ENCODE measurements around the gene CORO6.
"Not testable (repeated sequence)": the region's sequence is repeated elsewhere in the genome, so short reads cannot be mapped to it uniquely, and the experiment has no call there.

Gene CORO6

DNA sequence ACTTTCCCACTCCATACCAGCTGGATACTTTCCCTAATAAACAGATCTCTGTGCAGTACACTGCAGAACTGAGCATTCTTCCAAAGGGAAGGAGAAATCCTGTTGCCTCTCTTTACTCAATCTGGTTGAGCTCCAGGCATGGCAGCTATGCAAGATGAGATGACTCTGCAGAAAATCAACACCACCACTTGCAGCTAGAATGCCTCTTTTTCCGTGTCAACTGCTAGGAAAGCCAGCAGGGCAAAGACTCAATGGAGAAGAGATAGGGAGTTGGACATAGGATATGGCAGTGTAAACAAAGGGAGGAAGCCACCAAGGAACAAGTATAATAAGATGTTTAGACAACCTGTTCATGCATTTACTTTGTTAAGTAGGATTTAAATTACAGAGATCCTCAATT is 40.4 kb upstream of the CORO6 start:
- TF ChIP-seq, protein P1, sequence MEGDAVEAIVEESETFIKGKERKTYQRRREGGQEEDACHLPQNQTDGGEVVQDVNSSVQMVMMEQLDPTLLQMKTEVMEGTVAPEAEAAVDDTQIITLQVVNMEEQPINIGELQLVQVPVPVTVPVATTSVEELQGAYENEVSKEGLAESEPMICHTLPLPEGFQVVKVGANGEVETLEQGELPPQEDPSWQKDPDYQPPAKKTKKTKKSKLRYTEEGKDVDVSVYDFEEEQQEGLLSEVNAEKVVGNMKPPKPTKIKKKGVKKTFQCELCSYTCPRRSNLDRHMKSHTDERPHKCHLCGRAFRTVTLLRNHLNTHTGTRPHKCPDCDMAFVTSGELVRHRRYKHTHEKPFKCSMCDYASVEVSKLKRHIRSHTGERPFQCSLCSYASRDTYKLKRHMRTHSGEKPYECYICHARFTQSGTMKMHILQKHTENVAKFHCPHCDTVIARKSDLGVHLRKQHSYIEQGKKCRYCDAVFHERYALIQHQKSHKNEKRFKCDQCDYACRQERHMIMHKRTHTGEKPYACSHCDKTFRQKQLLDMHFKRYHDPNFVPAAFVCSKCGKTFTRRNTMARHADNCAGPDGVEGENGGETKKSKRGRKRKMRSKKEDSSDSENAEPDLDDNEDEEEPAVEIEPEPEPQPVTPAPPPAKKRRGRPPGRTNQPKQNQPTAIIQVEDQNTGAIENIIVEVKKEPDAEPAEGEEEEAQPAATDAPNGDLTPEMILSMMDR (conservative IDR thresholded peaks at IDR 0.05; ENCODE audit: low read depth, low read length): no peak
- DNase-seq (ENCODE audit: low read depth): peak; percentile 57
- H3K4me3 ChIP-seq (ENCODE audit: low read depth, low read length): no peak overlapping the region

DNA sequence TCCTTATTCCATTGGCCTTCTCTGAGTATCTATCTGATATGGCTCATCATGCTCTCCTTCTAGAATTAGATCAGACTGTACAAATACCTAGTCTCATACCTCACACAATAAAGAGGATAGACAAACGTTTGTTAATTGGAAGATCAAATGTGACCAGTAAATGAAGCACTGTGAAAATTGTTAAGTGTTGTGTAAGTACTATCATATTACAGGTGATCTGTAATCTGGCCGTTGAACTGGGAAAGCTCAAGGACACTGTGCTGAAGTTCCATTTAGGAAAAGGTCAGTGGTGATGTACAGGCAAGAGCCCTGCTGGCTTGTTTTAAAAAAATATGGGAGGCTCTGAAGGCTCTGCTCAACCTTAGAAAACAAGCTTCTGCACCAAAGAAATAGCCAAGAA is 38.5 kb upstream of the CORO6 start:
- no peak for DNase-seq (ENCODE audit: low read depth)
- H3K4me3 ChIP-seq (ENCODE audit: low read depth, low read length): no peak overlapping the region
- TF ChIP-seq, protein P1 (conservative IDR thresholded peaks at IDR 0.05; ENCODE audit: low read depth, low read length): no peak

DNA sequence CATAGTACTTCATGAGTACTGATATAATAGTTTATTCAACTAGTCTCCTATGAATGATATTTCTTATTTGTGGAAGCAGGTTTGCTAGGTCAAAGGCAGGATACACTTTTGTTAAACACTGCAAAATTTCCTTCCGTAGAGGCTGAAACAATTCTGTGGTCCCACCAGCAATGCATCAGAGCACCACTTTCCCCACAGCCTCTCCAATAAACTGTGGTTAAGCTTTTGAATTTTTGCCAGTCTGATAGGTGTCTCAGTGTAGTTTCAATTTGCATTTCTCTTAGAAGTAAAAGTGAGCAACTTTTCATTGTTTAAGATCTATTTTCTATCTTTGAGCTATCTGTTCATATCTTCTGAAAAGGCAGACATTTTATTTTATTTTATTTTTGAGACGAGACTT is 36.4 kb upstream of the CORO6 start:
- TF ChIP-seq, protein P1 (conservative IDR thresholded peaks at IDR 0.05; ENCODE audit: low read depth, low read length): no peak
- H3K4me3 ChIP-seq (ENCODE audit: low read depth, low read length): no peak overlapping the region
- no peak for DNase-seq (ENCODE audit: low read depth)

DNA sequence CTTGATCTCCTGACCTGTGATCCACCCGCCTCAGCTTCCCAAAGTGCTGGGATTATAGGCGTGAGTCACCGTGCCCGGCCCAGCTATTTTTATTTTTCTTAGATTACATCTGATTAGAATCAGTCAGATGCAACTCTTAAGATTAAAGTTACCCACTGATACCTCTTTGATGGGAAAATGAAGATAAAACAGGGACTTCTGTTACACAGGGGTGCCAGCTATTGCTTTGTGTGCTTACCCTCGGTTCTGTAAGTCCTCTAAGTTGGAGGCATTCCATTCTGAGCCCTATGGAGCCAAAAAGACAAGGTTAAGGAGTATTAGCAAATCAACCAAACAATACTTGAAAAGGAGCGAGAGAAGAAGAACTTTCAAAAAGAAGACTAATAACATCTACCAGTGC is 32.6 kb upstream of the CORO6 start:
- no peak overlapping the region for H3K4me3 ChIP-seq (ENCODE audit: low read depth, low read length)
- TF ChIP-seq, protein P1 (conservative IDR thresholded peaks at IDR 0.05; ENCODE audit: low read depth, low read length): no peak
- no peak for DNase-seq (ENCODE audit: low read depth)

DNA sequence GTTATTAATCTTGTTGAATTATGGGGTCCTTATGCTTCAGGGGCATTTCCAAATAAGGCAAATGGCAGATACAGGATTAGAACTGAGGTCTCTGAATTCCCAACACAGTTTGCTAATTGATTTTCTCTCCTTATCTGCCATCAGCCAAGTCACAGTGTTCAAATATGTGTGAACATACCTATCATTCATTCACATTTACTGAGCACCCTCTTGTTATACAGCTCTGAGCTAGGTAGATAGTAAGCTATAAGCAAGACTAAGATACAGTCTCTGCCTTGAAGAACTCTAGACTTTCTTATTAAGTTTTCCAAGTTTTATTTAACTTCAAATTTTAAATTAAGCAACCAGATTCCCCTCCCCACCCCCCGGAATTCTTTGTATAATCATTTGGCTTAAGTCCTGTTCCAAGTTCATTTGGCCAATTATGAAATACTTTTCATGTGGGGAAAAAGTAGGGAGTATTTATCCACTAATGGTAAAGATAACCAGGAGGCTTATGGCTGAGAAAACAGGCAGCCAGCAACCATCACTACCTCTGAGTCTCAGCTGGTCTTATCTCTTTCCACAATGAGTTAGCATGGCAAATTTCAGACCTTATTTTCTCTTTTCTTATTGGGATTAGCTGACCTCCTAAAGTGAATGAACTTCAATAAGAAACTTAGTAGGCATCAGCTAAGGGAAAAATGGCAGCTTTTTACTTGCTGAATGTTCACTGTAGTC is 31.4 kb upstream of the CORO6 start:
- DNase-seq (ENCODE audit: low read depth): no peak
- no peak overlapping the region for H3K4me3 ChIP-seq (ENCODE audit: low read depth, low read length)
- TF ChIP-seq, protein P1 (conservative IDR thresholded peaks at IDR 0.05; ENCODE audit: low read depth, low read length): no peak

DNA sequence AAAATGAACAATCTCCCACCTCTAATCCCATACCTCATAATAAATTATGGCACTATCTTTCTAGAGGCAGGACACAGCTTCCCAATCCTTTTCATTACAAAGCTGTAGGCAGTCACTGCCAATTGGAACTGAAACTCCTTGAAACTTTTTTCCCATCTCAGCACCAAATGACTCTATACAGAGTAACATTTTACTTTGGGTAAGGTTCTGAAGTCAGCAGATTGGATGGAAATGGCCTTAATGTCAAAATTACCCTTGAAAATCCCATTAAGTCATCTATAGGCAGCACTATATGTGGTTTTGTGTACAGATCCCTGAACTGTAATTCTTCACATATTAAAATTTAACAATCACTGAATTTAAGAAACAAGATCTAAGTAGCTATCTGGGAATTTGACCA is 30.3 kb upstream of the CORO6 start:
- TF ChIP-seq, protein P1 (conservative IDR thresholded peaks at IDR 0.05; ENCODE audit: low read depth, low read length): no peak
- no peak for DNase-seq (ENCODE audit: low read depth)
- no peak overlapping the region for H3K4me3 ChIP-seq (ENCODE audit: low read depth, low read length)

DNA sequence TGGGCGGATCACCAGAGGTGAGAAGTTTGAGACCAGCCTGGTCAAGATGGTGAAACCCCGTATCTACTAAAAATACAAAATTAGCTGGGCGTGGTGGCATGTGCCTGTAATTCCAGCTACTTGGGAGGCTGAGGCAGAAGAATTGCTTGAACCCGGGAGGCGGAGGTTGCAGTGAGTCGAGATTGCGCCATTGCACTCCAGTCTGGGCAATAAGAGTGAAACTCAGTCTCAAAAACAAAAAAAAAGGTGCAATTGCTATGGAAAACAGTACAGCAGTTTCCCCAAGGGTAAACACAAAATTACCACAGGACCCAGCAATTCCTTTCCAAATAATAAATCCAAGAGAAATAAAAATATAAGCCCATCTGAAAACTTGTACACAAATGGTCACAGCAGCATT is 29.2 kb upstream of the CORO6 start:
- not testable (repeated sequence) for DNase-seq (ENCODE audit: low read depth); H3K4me3 ChIP-seq (ENCODE audit: low read depth, low read length)
